GM18507 (cell line): ENCODE measurements around the gene BICC1.

Experiments
- DNase-seq: peaks from one replicate; pipeline ENCODE4 v3.0.0; 2011; ENCODE audit warnings: low read depth; ENCODE audit not compliant: insufficient read length; ENCODE audit errors: extremely low spot score
- FAIRE-seq: peaks from 2 replicates; lab custom pipeline; 2011; peaks lifted over from hg19 to GRCh38; lab: Jason Lieb, UNC

Gene BICC1

GRCh38 chr10:58754469-58755339 is 242.0 kb downstream of the BICC1 start:
- DNase-seq (no peak), FAIRE-seq (no peak)

- FAIRE-seq (no peak), DNase-seq (no peak)
These were observed 242.6 kb downstream of the BICC1 start for GRCh38 chr10:58755340-58755610.

GRCh38 chr10:58755677-58756076 is 243.0 kb downstream of the BICC1 start:
- FAIRE-seq, result no peak
- DNase-seq, result no peak

- DNase-seq (no peak), FAIRE-seq (no peak)
These were observed 243.6 kb downstream of the BICC1 start for GRCh38 chr10:58756130-58756719.

- no peak for DNase-seq
- no peak for FAIRE-seq
These were observed 244.8 kb downstream of the BICC1 start for GRCh38 chr10:58757352-58758065.

- FAIRE-seq, result no peak
- no peak for DNase-seq
These were observed 245.6 kb downstream of the BICC1 start for GRCh38 chr10:58758321-58758720.

GRCh38 chr10:58764087-58764747 is 251.5 kb downstream of the BICC1 start:
- DNase-seq (no peak), FAIRE-seq (no peak)

GRCh38 chr10:58765910-58766309 is 253.2 kb downstream of the BICC1 start:
- DNase-seq (no peak), FAIRE-seq (no peak)

GRCh38 chr10:58767652-58768051 is 255.0 kb downstream of the BICC1 start:
- FAIRE-seq, result no peak

GRCh38 chr10:58771863-58772262 is 259.2 kb downstream of the BICC1 start:
- DNase-seq (no peak), FAIRE-seq (no peak)

More at GRCh38 chr10:58767652-58768051, 255.0 kb downstream of the BICC1 start:
- DNase-seq, result no peak

- DNase-seq (no peak), FAIRE-seq (no peak)
These were observed 260.1 kb downstream of the BICC1 start for GRCh38 chr10:58772758-58773157.

GRCh38 chr10:58773341-58773740 is 260.7 kb downstream of the BICC1 start:
- DNase-seq, result no peak
- FAIRE-seq, result no peak

GRCh38 chr10:58773944-58774343 is 261.3 kb downstream of the BICC1 start:
- FAIRE-seq (no peak), DNase-seq (no peak)

- DNase-seq (no peak), FAIRE-seq (no peak)
These were observed 263.4 kb downstream of the BICC1 start for GRCh38 chr10:58775960-58776567.

GRCh38 chr10:58776568-58777318 is 264.1 kb downstream of the BICC1 start:
- FAIRE-seq, result no peak
- no peak for DNase-seq

- DNase-seq (no peak), FAIRE-seq (no peak)
These were observed 266.3 kb downstream of the BICC1 start for GRCh38 chr10:58778966-58779365.

- DNase-seq (no peak), FAIRE-seq (no peak)
These were observed 266.9 kb downstream of the BICC1 start for GRCh38 chr10:58779594-58779993.

GRCh38 chr10:58780476-58780875 is 267.8 kb downstream of the BICC1 start:
- DNase-seq (no peak), FAIRE-seq (no peak)

GRCh38 chr10:58781873-58782488 is 269.3 kb downstream of the BICC1 start:
- DNase-seq (peak; percentile 5), FAIRE-seq (peak; percentile 69)
